Hepatocyte (in vitro differentiated cells): ENCODE results near the gene POU2F1.

Experiments used
- EZH2 ChIP-seq: fragments of 200-600 bp; sonication (generic); IDR thresholded peaks from 2 replicates; pipeline ENCODE4 v1.6.1; 2016; ENCODE audit warnings: antibody characterized with exemption, mild to moderate bottlenecking, borderline replicate concordance
- EZH2phosphoT487 ChIP-seq: fragments of 200-600 bp; sonication (generic); IDR thresholded peaks from one replicate; pipeline ENCODE4 v1.6.1; 2018; ENCODE audit warnings: antibody characterized with exemption, mild to moderate bottlenecking, low read depth, moderate library complexity; ENCODE audit not compliant: unreplicated experiment, severe bottlenecking
- TF ChIP-seq, protein P1 (sequence below): fragments of 200-600 bp; sonication (generic); IDR thresholded peaks from 2 replicates; pipeline ENCODE4 v1.5.1; 2016; ENCODE audit warnings: antibody characterized with exemption, mild to moderate bottlenecking; ENCODE audit not compliant: poor library complexity

- TF ChIP-seq EZH2 (no peak), EZH2phosphoT487 (no peak)
- TF ChIP-seq, protein P1, sequence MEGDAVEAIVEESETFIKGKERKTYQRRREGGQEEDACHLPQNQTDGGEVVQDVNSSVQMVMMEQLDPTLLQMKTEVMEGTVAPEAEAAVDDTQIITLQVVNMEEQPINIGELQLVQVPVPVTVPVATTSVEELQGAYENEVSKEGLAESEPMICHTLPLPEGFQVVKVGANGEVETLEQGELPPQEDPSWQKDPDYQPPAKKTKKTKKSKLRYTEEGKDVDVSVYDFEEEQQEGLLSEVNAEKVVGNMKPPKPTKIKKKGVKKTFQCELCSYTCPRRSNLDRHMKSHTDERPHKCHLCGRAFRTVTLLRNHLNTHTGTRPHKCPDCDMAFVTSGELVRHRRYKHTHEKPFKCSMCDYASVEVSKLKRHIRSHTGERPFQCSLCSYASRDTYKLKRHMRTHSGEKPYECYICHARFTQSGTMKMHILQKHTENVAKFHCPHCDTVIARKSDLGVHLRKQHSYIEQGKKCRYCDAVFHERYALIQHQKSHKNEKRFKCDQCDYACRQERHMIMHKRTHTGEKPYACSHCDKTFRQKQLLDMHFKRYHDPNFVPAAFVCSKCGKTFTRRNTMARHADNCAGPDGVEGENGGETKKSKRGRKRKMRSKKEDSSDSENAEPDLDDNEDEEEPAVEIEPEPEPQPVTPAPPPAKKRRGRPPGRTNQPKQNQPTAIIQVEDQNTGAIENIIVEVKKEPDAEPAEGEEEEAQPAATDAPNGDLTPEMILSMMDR, result no peak
These were observed 35.6 kb upstream of the POU2F1 start for GRCh38 chr1:167185062-167185461.
